Suprapubic skin (tissue), 4 donors: ENCODE data around the gene PRX. TPM values are rescaled to one million over a fixed set of nuclear protein-coding genes. Genes with fewer than 3 reads are reported as not detected.

Experiments
- DNase-seq, 2 donors: peaks; one replicate each; pipeline ENCODE4 v3.0.0-alpha.2; 2019; ENCODE audit warnings: low spot score in 2 of 2
- H3K27ac ChIP-seq: fragments of 200-600 bp; sonication (generic); one replicate; pipeline ENCODE4 v1.5.1; 2019
- H3K27me3 ChIP-seq: fragments of 200-600 bp; sonication (generic); one replicate; pipeline ENCODE4 v1.5.1; 2019
- H3K36me3 ChIP-seq: fragments of 200-600 bp; sonication (generic); one replicate; pipeline ENCODE4 v1.5.1; 2019
- H3K4me1 ChIP-seq: fragments of 200-600 bp; sonication (generic); one replicate; pipeline ENCODE4 v1.5.1; 2019
- H3K4me3 ChIP-seq: fragments of 200-600 bp; sonication (generic); one replicate; pipeline ENCODE4 v1.5.1; 2019; ENCODE audit warnings: mild to moderate bottlenecking
- H3K9me3 ChIP-seq: fragments of 200-600 bp; sonication (generic); one replicate; pipeline ENCODE4 v1.5.1; 2019
- EP300 ChIP-seq: sonication (generic); formaldehyde crosslinking; IDR thresholded peaks from one replicate; pipeline ENCODE4 v1.6.1; 2017; ENCODE audit warnings: antibody characterized with exemption
- POLR2A ChIP-seq, 2 donors: fragments of 450-650 bp; IDR thresholded peaks; one replicate each; pipeline ENCODE4 v1.6.1; 2017; ENCODE audit warnings: antibody characterized with exemption in 2 of 2, mild to moderate bottlenecking in 2 of 2, moderate library complexity in 2 of 2
- POLR2AphosphoS5 ChIP-seq, 3 donors: sonication (generic); formaldehyde crosslinking; IDR thresholded peaks; one replicate each; pipeline ENCODE4 v1.6.1; 2017; ENCODE audit warnings: antibody characterized with exemption in 3 of 3
- WGBS: methylation state at CpG from one replicate; pipeline ENCODE4 v1.1.5; 2018; 5-methylcytosine and 5-hydroxymethylcytosine counted together
- total RNA-seq, 4 donors: library from RNA; depleted of rRNA; stranded (reverse); fragments of >200 nt; gene quantifications; one replicate each; pipeline ENCODE4 v1.1.0, GENCODE V29; 2016
- TF ChIP-seq, protein P1 (sequence below), 2 donors: fragments of 200-600 bp in 1 of 2; fragments of 450-650 bp in 1 of 2; sonication (generic) in 1 of 2; IDR thresholded peaks; one replicate each; pipeline ENCODE4 v1.5.1; 2016 to 2019; ENCODE audit warnings: antibody characterized with exemption in 2 of 2, mild to moderate bottlenecking in 1 of 2, moderate library complexity in 1 of 2

PRX gene
- total RNA-seq, 4 donors from 2014 or later: 4.1 to 7.3 (median 4.8) TPM

DNA sequence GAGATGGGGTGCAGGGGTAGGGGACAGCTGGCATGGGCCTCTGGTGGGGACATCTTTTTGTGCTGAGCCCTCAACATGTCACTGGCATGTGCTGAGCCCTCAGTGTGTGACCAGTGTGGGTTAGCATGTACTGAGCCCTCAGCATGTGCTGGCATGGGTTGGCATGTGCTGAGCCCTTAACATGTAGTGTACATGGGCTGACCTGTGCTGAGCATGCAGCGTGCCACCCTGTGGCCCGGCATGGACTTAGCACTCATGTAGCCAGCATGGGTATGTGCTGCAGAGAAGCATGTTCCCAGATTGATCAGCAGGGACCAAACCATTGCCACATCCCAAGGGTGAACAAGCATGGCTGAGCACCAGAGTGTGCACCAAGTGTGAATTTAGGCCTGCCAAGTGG lies 34.7 kb downstream of the PRX start:
- H3K27me3 ChIP-seq: no peaks in the 10 kb centered on the region
- H3K4me3 ChIP-seq: no peak overlapping the region
- no peak for DNase-seq
- H3K4me1 ChIP-seq: no peaks in the 10 kb centered on the region
- H3K27ac ChIP-seq: no peak overlapping the region
- TF ChIP-seq POLR2AphosphoS5 (IDR thresholded peaks at IDR 0.05) (no peak), EP300 (no peak), POLR2A (IDR thresholded peaks at IDR 0.05) (no peak)
- TF ChIP-seq, protein P1, sequence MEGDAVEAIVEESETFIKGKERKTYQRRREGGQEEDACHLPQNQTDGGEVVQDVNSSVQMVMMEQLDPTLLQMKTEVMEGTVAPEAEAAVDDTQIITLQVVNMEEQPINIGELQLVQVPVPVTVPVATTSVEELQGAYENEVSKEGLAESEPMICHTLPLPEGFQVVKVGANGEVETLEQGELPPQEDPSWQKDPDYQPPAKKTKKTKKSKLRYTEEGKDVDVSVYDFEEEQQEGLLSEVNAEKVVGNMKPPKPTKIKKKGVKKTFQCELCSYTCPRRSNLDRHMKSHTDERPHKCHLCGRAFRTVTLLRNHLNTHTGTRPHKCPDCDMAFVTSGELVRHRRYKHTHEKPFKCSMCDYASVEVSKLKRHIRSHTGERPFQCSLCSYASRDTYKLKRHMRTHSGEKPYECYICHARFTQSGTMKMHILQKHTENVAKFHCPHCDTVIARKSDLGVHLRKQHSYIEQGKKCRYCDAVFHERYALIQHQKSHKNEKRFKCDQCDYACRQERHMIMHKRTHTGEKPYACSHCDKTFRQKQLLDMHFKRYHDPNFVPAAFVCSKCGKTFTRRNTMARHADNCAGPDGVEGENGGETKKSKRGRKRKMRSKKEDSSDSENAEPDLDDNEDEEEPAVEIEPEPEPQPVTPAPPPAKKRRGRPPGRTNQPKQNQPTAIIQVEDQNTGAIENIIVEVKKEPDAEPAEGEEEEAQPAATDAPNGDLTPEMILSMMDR (IDR thresholded peaks at IDR 0.05): no peak
- peaks cover 70% of the 10 kb centered on the region for H3K36me3 ChIP-seq
- no peaks in the 10 kb centered on the region for H3K9me3 ChIP-seq
- WGBS: no CpG with 5 or more reads among the region's 2 CpGs

DNA sequence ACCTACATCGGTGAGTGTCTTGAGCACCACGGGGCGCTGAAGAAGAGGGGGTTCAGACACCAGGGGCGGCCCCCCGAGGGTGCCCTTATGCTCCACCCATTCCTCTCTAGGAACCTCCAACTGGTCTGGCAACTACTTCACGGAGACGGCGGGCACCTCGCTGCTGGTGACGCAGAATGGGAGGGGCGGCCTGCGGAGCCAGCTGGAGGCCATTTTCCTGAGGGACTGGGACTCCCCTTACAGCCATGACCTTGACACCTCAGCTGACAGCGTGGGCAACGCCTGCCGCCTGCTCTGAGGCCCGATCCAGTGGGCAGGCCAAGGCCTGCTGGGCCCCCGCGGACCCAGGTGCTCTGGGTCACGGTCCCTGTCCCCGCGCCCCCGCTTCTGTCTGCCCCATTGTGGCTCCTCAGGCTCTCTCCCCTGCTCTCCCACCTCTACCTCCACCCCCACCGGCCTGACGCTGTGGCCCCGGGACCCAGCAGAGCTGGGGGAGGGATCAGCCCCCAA lies 35.2 kb downstream of the PRX start:
- peaks cover 76% of the 10 kb centered on the region for H3K36me3 ChIP-seq
- H3K4me1 ChIP-seq: no peaks in the 10 kb centered on the region
- no peaks in the 10 kb centered on the region for H3K9me3 ChIP-seq
- no peak overlapping the region for H3K27ac ChIP-seq
- DNase-seq: no peak
- H3K4me3 ChIP-seq: no peak overlapping the region
- WGBS: 88% methylated on average over 11 of the region's 25 CpGs
- TF ChIP-seq POLR2A (IDR thresholded peaks at IDR 0.05) (no peak), EP300 (no peak), POLR2AphosphoS5 (IDR thresholded peaks at IDR 0.05) (no peak)
- H3K27me3 ChIP-seq: no peaks in the 10 kb centered on the region

DNA sequence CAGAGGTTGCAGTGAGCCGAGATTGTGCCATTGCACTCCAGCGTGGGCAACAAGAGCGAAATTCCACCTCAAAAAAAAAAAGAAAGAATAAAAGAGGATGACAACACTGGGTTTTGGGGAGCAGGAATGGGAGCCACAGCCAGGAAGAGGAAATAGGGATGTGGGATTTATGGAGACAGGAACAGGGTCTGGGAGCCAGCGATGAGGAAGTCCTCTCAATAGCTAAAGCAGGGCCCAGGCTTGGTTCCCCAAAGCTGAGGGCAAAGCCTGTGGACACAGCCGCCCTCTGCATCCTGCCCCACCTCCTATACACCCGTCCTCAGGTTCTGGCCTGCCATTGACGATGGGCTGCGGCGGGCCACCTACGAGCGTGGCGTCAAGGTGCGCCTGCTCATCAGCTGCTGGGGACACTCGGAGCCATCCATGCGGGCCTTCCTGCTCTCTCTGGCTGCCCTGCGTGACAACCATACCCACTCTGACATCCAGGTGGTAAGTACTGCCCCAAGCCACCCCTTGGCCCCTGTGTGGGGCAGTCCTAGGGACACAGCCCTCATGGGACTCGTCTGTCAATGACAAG lies 36.8 kb downstream of the PRX start:
- no peak for DNase-seq
- H3K27me3 ChIP-seq: no peaks in the 10 kb centered on the region
- no peak overlapping the region for H3K4me3 ChIP-seq
- peaks cover 90% of the 10 kb centered on the region for H3K36me3 ChIP-seq
- H3K9me3 ChIP-seq: no peaks in the 10 kb centered on the region
- 84% methylated on average over 7 of the region's 17 CpGs for WGBS
- no peaks in the 10 kb centered on the region for H3K4me1 ChIP-seq
- TF ChIP-seq POLR2AphosphoS5 (IDR thresholded peaks at IDR 0.05) (no peak), POLR2A (IDR thresholded peaks at IDR 0.05) (no peak), EP300 (no peak)
- TF ChIP-seq, protein P1 (IDR thresholded peaks at IDR 0.05): no peak
- no peak overlapping the region for H3K27ac ChIP-seq

DNA sequence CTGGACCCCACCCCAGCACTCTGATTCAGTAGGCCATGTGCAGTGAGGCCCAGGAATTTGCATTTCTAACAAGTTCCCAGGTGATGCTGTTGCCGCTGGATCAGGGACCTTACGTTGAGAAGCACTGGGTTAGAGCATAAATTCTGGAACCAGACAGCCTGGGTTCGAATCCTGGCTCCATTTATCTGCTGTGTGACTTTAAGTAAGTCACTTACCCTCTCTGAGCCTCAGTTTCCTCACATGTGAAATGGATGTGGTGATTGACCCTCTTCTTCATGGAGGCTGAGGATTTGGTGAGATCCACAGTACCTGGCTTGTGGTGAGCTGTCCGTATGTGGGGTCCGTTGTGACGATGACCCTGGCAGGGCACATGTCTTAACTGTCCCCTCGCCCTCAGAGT lies 39.1 kb downstream of the PRX start:
- no peaks in the 10 kb centered on the region for H3K9me3 ChIP-seq
- no peak overlapping the region for H3K4me3 ChIP-seq
- WGBS: 82% methylated on average over 3 of the region's 7 CpGs
- H3K36me3 ChIP-seq: peaks cover 93% of the 10 kb centered on the region
- TF ChIP-seq POLR2AphosphoS5 (IDR thresholded peaks at IDR 0.05) (no peak), POLR2A (IDR thresholded peaks at IDR 0.05) (no peak), EP300 (no peak)
- TF ChIP-seq, protein P1 (IDR thresholded peaks at IDR 0.05): no peak
- H3K27ac ChIP-seq: no peak overlapping the region
- H3K4me1 ChIP-seq: no peaks in the 10 kb centered on the region
- H3K27me3 ChIP-seq: no peaks in the 10 kb centered on the region
- DNase-seq: no peak

DNA sequence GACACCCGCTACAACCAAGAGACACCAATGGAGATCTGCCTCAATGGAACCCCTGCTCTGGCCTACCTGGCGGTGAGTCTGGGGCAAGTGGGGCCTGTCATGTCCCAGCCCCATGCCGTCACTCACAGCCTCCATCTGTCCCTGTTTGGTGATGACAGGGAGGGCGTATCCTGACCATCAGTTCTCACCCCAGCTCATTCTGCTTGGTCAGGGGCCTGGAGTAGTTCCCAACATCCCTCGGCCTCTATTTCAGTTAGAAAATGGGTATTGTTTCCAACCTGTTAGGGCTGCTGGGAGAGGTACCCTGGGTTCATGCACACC lies 41.4 kb downstream of the PRX start:
- no peak overlapping the region for H3K27ac ChIP-seq
- no peaks in the 10 kb centered on the region for H3K27me3 ChIP-seq
- TF ChIP-seq POLR2AphosphoS5 (IDR thresholded peaks at IDR 0.05): no peak
- TF ChIP-seq POLR2A (IDR thresholded peaks at IDR 0.05): no peak
- TF ChIP-seq, protein P1 (IDR thresholded peaks at IDR 0.05): no peak
- no peak for TF ChIP-seq EP300
- no peaks in the 10 kb centered on the region for H3K4me1 ChIP-seq
- no peak overlapping the region for H3K4me3 ChIP-seq
- 94% methylated on average over 5 of the region's 5 CpGs for WGBS
- no peaks in the 10 kb centered on the region for H3K9me3 ChIP-seq
- peaks cover 85% of the 10 kb centered on the region for H3K36me3 ChIP-seq
- DNase-seq: no peak
